Neural cell (in vitro differentiated cells): ENCODE data around the gene VMP1. TPM values are rescaled to one million over a fixed set of nuclear protein-coding genes. Genes with fewer than 3 reads are reported as not detected.
"Not testable (repeated sequence)": the region's sequence is repeated elsewhere in the genome, so short reads cannot be mapped to it uniquely, and the experiment has no call there.

Experiments
- H2AFZ ChIP-seq: fragments of 200-600, 300-800 bp; sonication (generic), shearing (Covaris generic); 2 replicates; pipeline ENCODE4 v1.6.0; 2014; ENCODE audit warnings: low read depth, mild to moderate bottlenecking, antibody characterized with exemption, low read length, moderate library complexity
- H3F3A ChIP-seq: fragments of 200-600 bp; shearing (Covaris generic); 2 replicates; pipeline ENCODE4 v1.6.1; 2016; ENCODE audit warnings: mild to moderate bottlenecking, moderate library complexity, mixed read lengths, antibody characterized with exemption, low read length; ENCODE audit not compliant: insufficient read depth, poor library complexity, severe bottlenecking
- H3K27ac ChIP-seq: fragments of 200-600, 300-800 bp; sonication (generic), shearing (Covaris generic); 2 replicates; pipeline ENCODE4 v1.5.1; 2014; ENCODE audit warnings: mild to moderate bottlenecking, low read length, moderate library complexity
- H3K27me3 ChIP-seq: fragments of 300-800, 200-600 bp; sonication (generic), shearing (Covaris generic); 2 replicates; pipeline ENCODE4 v1.6.0; 2014; ENCODE audit warnings: mild to moderate bottlenecking, low read depth, low read length, moderate library complexity; ENCODE audit not compliant: insufficient read depth
- H3K36me3 ChIP-seq: fragments of 300-800, 200-600 bp; sonication (generic), shearing (Covaris generic); 2 replicates; pipeline ENCODE4 v1.5.1; 2014; ENCODE audit warnings: mild to moderate bottlenecking, antibody characterized with exemption, low read length, moderate library complexity; ENCODE audit not compliant: insufficient read depth
- H3K4me2 ChIP-seq: fragments of 300-800, 200-600 bp; sonication (generic), shearing (Covaris generic); 2 replicates; pipeline ENCODE4 v1.6.0; 2014; ENCODE audit warnings: mild to moderate bottlenecking, low read length
- H3K4me3 ChIP-seq: fragments of 300-800, 200-600 bp; sonication (generic), shearing (Covaris generic); 2 replicates; pipeline ENCODE4 v1.5.1; 2014; ENCODE audit warnings: mild to moderate bottlenecking, low read length, moderate library complexity
- H3K79me2 ChIP-seq: fragments of 200-600 bp; shearing (Covaris generic); replicated peaks from 2 replicates; pipeline ENCODE4 v1.6.0; 2014; ENCODE audit warnings: mild to moderate bottlenecking, low read length, moderate library complexity; ENCODE audit not compliant: insufficient read depth
- H3K9ac ChIP-seq: fragments of 300-800, 200-600 bp; sonication (generic), shearing (Covaris generic); 2 replicates; pipeline ENCODE4 v1.6.1; 2016; ENCODE audit warnings: mild to moderate bottlenecking, low read length, mixed read lengths
- H3K9me2 ChIP-seq: fragments of 200-600 bp; shearing (Covaris generic); 2 replicates; pipeline ENCODE4 v1.6.1; 2016; ENCODE audit warnings: mild to moderate bottlenecking, low read length, mixed read lengths; ENCODE audit not compliant: insufficient read depth
- H3K9me3 ChIP-seq: fragments of 200-600, 300-800 bp; sonication (generic), shearing (Covaris generic); 2 replicates; pipeline ENCODE4 v1.6.1; 2016; ENCODE audit warnings: mild to moderate bottlenecking, mixed run types, low read length, moderate library complexity, mixed read lengths
- H4K20me1 ChIP-seq: fragments of 200-600 bp; shearing (Covaris generic); 2 replicates; pipeline ENCODE4 v1.6.1; 2016; ENCODE audit warnings: mild to moderate bottlenecking, mixed run types; ENCODE audit not compliant: insufficient read depth
- EP300 ChIP-seq: fragments of 450-650 bp; conservative IDR thresholded peaks from 2 replicates; pipeline ENCODE4 v1.6.1; 2014; ENCODE audit warnings: antibody characterized with exemption, mild to moderate bottlenecking, moderate library complexity; ENCODE audit not compliant: poor library complexity, severe bottlenecking
- EZH2 ChIP-seq: fragments of 200-600, 300-800 bp; shearing (Covaris generic), sonication (generic); IDR thresholded peaks from 2 replicates; pipeline ENCODE4 v1.6.1; 2014; ENCODE audit warnings: antibody characterized with exemption, low read length, borderline replicate concordance, mild to moderate bottlenecking; ENCODE audit not compliant: insufficient read depth, poor library complexity, severe bottlenecking
- MXI1 ChIP-seq: fragments of 450-650 bp; conservative IDR thresholded peaks from 2 replicates; pipeline ENCODE4 v1.6.1; 2014; ENCODE audit warnings: antibody characterized with exemption, mild to moderate bottlenecking; ENCODE audit not compliant: poor library complexity, severe bottlenecking
- POLR2AphosphoS5 ChIP-seq: IDR thresholded peaks from 2 replicates; pipeline ENCODE4 v1.6.1; 2012
- RAD21 ChIP-seq: fragments of 450-650 bp; conservative IDR thresholded peaks from 2 replicates; pipeline ENCODE4 v1.6.1; 2014; ENCODE audit warnings: antibody characterized with exemption, mild to moderate bottlenecking, moderate library complexity
- SMC3 ChIP-seq: fragments of 450-650 bp; conservative IDR thresholded peaks from 2 replicates; pipeline ENCODE4 v1.6.1; 2014; ENCODE audit warnings: antibody characterized with exemption, mild to moderate bottlenecking, moderate library complexity; ENCODE audit not compliant: poor library complexity
- TAF1 ChIP-seq: IDR thresholded peaks from 2 replicates; pipeline ENCODE4 v1.6.1; 2012; ENCODE audit warnings: low read depth
- polyA plus RNA-seq: library from polyadenylated mRNA; depleted of rRNA; stranded (reverse); fragments of >200 nt; gene quantifications from 2 replicates; pipeline ENCODE4 v1.2.3, GENCODE V29; 2014
- TF ChIP-seq, protein P1 (sequence below): IDR thresholded peaks from 2 replicates; pipeline ENCODE4 v1.6.1; 2012; ENCODE audit warnings: borderline replicate concordance
- TF ChIP-seq, protein P2 (sequence below): fragments of 450-650 bp; IDR thresholded peaks from 2 replicates; pipeline ENCODE4 v1.5.1; 2014; ENCODE audit warnings: antibody characterized with exemption, mild to moderate bottlenecking, moderate library complexity; ENCODE audit not compliant: poor library complexity, severe bottlenecking

VMP1 gene
- polyA plus RNA-seq, 1 donor from 2014 or later: 75.9 TPM

DNA sequence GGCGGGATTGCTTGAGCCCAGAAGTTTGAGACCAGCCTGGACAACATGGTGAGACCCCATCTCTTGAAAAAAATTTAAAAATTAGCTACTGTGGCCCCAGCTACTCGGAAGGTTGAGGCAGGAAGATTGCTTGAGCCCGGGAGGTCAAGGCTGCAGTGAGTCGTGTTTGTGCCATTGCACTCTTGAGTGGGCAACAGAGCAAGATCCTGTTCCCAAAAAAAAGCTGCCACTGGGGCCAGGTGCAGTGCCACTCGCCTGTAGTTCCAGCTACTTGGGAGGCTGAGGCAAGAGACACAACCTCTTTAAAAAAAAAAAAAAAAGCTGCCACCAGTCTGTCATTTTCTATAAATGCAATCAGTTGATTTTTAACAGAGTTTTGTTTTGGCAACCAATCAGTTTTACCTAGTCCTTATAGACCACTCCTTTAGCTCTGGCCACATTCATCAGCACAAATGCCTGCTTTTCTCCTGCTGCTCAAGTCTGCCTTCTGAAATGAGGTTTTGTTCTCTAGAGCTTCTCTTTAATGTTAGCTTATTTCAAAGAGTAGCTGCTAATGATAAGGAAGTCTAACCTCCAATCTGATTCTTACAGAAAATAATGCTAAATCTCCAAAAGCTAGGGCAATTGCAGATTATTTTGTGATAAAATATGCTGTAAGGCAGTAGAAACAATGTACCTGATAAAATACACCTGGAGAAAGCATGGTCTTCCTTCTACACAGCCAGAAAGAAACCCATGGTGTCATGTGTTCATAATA is 120.4 kb downstream of the VMP1 start:
- TF ChIP-seq RAD21 (no peak), SMC3 (no peak)
- Histone ChIP-seq H3K79me2 (no peaks in the 10 kb centered on the region), H3K27ac (no peak overlapping the region), H3K27me3 (no peaks in the 10 kb centered on the region), H3F3A (no peaks in the 10 kb centered on the region), H2AFZ (no peak overlapping the region), H3K9me2 (no peaks in the 10 kb centered on the region), H3K36me3 (no peaks in the 10 kb centered on the region), H4K20me1 (no peaks in the 10 kb centered on the region), H3K4me2 (no peak overlapping the region), H3K4me3 (no peak overlapping the region), H3K9ac (no peak overlapping the region), H3K9me3 (no peaks in the 10 kb centered on the region)

DNA sequence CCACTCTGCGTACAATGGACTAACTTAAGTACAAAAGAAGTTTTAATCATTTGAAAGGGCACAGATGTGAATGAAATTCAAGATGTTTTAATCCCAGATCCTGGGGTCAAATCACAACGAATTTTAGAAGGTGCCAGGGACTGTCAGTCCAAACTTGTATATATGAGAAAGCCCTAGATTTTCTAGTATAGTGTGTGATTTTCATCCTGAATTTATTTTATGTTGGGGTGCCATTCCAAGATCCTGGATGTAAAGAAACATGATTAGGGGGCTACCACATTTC is 121.0 kb downstream of the VMP1 start:
- Histone ChIP-seq H3K27me3 (no peaks in the 10 kb centered on the region), H4K20me1 (no peaks in the 10 kb centered on the region), H3K27ac (no peak overlapping the region), H3K9me2 (no peaks in the 10 kb centered on the region), H3K36me3 (no peaks in the 10 kb centered on the region), H2AFZ (no peak overlapping the region), H3K9ac (no peak overlapping the region), H3K9me3 (no peaks in the 10 kb centered on the region), H3K79me2 (no peaks in the 10 kb centered on the region), H3F3A (no peaks in the 10 kb centered on the region), H3K4me3 (no peak overlapping the region), H3K4me2 (no peak overlapping the region)
- TF ChIP-seq, protein P1, sequence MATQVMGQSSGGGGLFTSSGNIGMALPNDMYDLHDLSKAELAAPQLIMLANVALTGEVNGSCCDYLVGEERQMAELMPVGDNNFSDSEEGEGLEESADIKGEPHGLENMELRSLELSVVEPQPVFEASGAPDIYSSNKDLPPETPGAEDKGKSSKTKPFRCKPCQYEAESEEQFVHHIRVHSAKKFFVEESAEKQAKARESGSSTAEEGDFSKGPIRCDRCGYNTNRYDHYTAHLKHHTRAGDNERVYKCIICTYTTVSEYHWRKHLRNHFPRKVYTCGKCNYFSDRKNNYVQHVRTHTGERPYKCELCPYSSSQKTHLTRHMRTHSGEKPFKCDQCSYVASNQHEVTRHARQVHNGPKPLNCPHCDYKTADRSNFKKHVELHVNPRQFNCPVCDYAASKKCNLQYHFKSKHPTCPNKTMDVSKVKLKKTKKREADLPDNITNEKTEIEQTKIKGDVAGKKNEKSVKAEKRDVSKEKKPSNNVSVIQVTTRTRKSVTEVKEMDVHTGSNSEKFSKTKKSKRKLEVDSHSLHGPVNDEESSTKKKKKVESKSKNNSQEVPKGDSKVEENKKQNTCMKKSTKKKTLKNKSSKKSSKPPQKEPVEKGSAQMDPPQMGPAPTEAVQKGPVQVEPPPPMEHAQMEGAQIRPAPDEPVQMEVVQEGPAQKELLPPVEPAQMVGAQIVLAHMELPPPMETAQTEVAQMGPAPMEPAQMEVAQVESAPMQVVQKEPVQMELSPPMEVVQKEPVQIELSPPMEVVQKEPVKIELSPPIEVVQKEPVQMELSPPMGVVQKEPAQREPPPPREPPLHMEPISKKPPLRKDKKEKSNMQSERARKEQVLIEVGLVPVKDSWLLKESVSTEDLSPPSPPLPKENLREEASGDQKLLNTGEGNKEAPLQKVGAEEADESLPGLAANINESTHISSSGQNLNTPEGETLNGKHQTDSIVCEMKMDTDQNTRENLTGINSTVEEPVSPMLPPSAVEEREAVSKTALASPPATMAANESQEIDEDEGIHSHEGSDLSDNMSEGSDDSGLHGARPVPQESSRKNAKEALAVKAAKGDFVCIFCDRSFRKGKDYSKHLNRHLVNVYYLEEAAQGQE: no peak
- TF ChIP-seq MXI1 (no peak), RAD21 (no peak), POLR2AphosphoS5 (no peak), SMC3 (no peak), TAF1 (no peak), EP300 (no peak), EZH2 (no peak)
- TF ChIP-seq, protein P2, sequence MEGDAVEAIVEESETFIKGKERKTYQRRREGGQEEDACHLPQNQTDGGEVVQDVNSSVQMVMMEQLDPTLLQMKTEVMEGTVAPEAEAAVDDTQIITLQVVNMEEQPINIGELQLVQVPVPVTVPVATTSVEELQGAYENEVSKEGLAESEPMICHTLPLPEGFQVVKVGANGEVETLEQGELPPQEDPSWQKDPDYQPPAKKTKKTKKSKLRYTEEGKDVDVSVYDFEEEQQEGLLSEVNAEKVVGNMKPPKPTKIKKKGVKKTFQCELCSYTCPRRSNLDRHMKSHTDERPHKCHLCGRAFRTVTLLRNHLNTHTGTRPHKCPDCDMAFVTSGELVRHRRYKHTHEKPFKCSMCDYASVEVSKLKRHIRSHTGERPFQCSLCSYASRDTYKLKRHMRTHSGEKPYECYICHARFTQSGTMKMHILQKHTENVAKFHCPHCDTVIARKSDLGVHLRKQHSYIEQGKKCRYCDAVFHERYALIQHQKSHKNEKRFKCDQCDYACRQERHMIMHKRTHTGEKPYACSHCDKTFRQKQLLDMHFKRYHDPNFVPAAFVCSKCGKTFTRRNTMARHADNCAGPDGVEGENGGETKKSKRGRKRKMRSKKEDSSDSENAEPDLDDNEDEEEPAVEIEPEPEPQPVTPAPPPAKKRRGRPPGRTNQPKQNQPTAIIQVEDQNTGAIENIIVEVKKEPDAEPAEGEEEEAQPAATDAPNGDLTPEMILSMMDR: no peak

DNA sequence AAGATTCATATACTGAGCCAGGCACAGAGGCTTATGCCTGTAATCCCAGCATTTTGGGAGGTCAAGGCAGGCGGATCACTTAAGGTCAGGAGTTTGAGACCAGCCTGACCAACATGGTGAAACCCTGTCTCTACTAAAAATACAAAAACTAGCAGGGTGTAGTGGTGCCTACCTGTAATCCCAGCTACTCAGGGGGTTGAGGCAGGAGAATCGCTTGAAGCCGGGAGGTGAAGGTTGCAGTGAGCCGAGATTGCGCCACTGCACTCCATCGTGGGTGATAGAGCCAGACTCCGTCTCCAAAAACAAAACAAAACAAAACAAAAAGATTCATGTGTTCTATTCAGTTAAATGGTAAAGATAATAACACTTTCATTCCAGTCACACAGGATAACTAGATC is 121.4 kb downstream of the VMP1 start:
- not testable (repeated sequence) for H3K4me2 ChIP-seq, H3F3A ChIP-seq, H3K9me2 ChIP-seq, H3K9ac ChIP-seq, H3K36me3 ChIP-seq, H3K4me3 ChIP-seq, H3K27ac ChIP-seq, H2AFZ ChIP-seq, H4K20me1 ChIP-seq, H3K27me3 ChIP-seq, H3K79me2 ChIP-seq, H3K9me3 ChIP-seq
